Naive thymus-derived CD8-positive, alpha-beta T cell (primary cell): ENCODE results near the gene UBASH3A. TPM values are rescaled to one million over a fixed set of nuclear protein-coding genes. Genes with fewer than 3 reads are reported as not detected.
"Not testable (repeated sequence)": the region's sequence is repeated elsewhere in the genome, so short reads cannot be mapped to it uniquely, and the experiment has no call there.

ENCODE experiments used
- ATAC-seq, 2 donors: fragments of 150-1000 bp; cut with Tn5 transposase in 1 of 2; sonication (Bioruptor Pico), chemical (Tn5 transposase) in 1 of 2; 1 replicate in 1 of 2; 2 replicates in 1 of 2; pipeline ENCODE4 v1.10.0; 2021; ENCODE audit warnings: mild to moderate bottlenecking in 2 of 2, moderate library complexity in 2 of 2
- POLR2A ChIA-PET: fragments of 350-600 bp; sonication (Branson Sonifier 250); formaldehyde crosslinking; loops from one replicate; lab custom pipeline; 2021; ENCODE audit warnings: antibody characterized with exemption; lab: Charles Lee
- DNase-seq, 10 donors: peaks; one replicate each; pipeline versions ENCODE4 v3.0.0 to v3.0.0-alpha.2; 2020 to 2022
- H3K27ac Mint-ChIP-seq, 10 donors: one replicate each; pipeline ENCODE4 v1.8.0; 2020 to 2022; ENCODE audit warnings: mild to moderate bottlenecking in 10 of 10, mixed read lengths in 10 of 10, moderate library complexity in 4 of 10, inconsistent platforms in 1 of 10
- H3K27me3 Mint-ChIP-seq, 5 donors: one replicate each; pipeline ENCODE4 v1.8.0; 2021 to 2022; ENCODE audit warnings: mixed read lengths in 5 of 5
- H3K36me3 Mint-ChIP-seq, 3 donors: one replicate each; pipeline ENCODE4 v1.8.0; 2020 to 2022; ENCODE audit warnings: mixed read lengths in 3 of 3, mild to moderate bottlenecking in 2 of 3, inconsistent platforms in 1 of 3
- H3K4me1 Mint-ChIP-seq, 4 donors: one replicate each; pipeline ENCODE4 v1.8.0; 2021 to 2022; ENCODE audit warnings: mixed read lengths in 4 of 4
- H3K4me3 Mint-ChIP-seq, 10 donors: one replicate each; pipeline ENCODE4 v1.8.0; 2020 to 2022; ENCODE audit warnings: mild to moderate bottlenecking in 10 of 10, mixed read lengths in 10 of 10, moderate library complexity in 6 of 10, inconsistent platforms in 1 of 10
- H3K9me3 Mint-ChIP-seq, 9 donors: one replicate each; pipeline ENCODE4 v1.8.0; 2020 to 2022; ENCODE audit warnings: mixed read lengths in 9 of 9, mild to moderate bottlenecking in 3 of 9, inconsistent platforms in 1 of 9, moderate library complexity in 1 of 9
- polyA plus RNA-seq, 3 donors: library from polyadenylated mRNA; unstranded; fragments of 300-500 nt; fragmentation: Illumina TruSeq; gene quantifications; one replicate each; pipeline ENCODE4 v1.2.3, GENCODE V29; 2021
- total RNA-seq, 8 experiments: library from RNA in 2 of 8; stranded (reverse) in 2 of 8; gene quantifications; one replicate each; pipeline ENCODE4 v1.2.3 and lab custom pipeline; 2021 to 2026

UBASH3A gene
- total and polyA plus RNA-seq, 5 experiments from 2014 or later = 32.8 to 99.6 (median 75.3) TPM

DNA sequence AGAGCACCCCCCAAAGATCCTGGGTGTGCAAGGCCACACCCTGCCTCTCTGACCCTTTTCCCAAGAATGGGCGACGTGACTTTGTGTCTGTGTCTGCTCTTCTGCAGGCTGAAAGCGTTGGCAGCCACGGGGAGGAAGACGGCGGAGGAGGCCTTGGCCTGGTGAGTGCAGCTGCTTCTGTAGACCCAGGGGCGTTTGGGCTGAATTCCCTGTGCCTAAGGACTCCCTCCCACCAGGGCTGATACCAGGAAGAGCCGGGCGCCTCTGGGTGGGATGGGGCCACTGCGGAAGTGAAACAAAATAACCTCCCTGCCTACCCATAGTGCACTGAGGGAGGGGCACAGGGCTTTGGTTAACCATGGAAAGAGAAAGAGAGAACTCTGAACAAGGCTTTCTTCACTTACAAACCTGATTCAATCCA is 2.5 kb downstream of the UBASH3A start:
- H3K4me1 Mint-ChIP-seq = peaks cover 40 to 68% (median 53%) of the 10 kb centered on the region in 4 donors
- POLR2A ChIA-PET = interaction anchor here (0.7 to 9.4 kb wide), 4 partner anchors 13 to 122 kb away, joined by 3 to 273 read pairs (median 12); no protein-coding TSS in a partner anchor
- H3K36me3 Mint-ChIP-seq = peaks cover 13 to 31% (median 28%) of the 10 kb centered on the region in 3 donors
- peak overlapping the region; percentile 86 to 99 (median 96) for H3K4me3 Mint-ChIP-seq
- DNase-seq (peak in 7 of 10 donors; percentile 32 to 67 (median 47)), ATAC-seq (peak; percentile 52 to 53)
- no peaks in the 10 kb centered on the region for H3K27me3 Mint-ChIP-seq
- H3K27ac Mint-ChIP-seq = peak overlapping the region; percentile 94 to 99 (median 97)
- peaks cover 0 to 9% (median 6%) of the 10 kb centered on the region in 9 donors for H3K9me3 Mint-ChIP-seq

DNA sequence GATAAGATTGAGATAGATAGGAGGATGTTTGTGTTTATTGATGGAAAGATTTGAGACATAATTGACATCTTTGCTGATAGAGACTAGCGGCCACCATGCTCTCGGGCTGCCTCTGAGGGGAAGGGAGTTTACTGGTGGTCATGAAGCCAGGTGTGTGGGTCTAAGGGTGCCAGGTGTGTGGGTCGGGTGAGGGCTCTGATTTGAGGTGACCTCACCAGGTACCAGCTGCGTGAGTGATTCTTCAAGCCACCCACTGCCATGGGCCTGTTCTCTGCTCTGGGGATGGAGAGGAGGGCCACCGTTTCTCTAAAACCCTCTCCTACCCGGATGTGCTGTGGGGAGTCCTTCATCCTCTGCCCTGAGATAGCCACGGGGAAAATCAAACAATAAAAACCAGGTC is 3.2 kb downstream of the UBASH3A start:
- peaks cover 0 to 4% (median 2%) of the 10 kb centered on the region in 9 donors for H3K9me3 Mint-ChIP-seq
- H3K36me3 Mint-ChIP-seq = peaks cover 13 to 28% (median 26%) of the 10 kb centered on the region in 3 donors
- ATAC-seq (no peak), DNase-seq (no peak)
- H3K27me3 Mint-ChIP-seq = no peaks in the 10 kb centered on the region
- POLR2A ChIA-PET = interaction anchor here (9.4 kb wide), 1 partner anchor 14 kb away, joined by 273 read pairs; no protein-coding TSS in a partner anchor
- peaks cover 36 to 62% (median 47%) of the 10 kb centered on the region in 4 donors for H3K4me1 Mint-ChIP-seq
- peak overlapping the region; percentile 86 to 99 (median 96) for H3K4me3 Mint-ChIP-seq
- H3K27ac Mint-ChIP-seq = peak overlapping the region; percentile 94 to 99 (median 97)

DNA sequence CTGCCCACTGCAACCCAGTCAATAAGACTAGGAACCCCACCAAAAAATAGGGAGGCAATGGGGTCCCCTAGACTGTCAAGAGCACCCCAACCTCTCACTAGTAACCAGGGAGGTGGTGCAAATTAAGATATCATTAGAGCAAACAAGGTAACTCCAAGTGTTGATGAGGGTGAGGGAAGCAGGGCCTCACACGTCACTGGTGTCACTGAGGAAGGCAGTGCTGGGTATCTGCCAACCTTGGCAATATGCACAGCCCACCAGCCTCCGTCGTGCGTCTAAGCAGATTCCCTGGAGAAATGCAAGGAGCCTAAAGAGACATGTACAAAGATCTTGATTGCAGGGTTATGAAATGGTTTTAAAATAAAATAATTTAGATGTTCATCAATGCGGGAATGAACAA is 3.8 kb downstream of the UBASH3A start:
- H3K4me1 Mint-ChIP-seq = peaks cover 32 to 56% (median 44%) of the 10 kb centered on the region in 4 donors
- H3K27me3 Mint-ChIP-seq = no peaks in the 10 kb centered on the region
- peak overlapping the region; percentile 86 to 99 (median 96) for H3K4me3 Mint-ChIP-seq
- no peak for ATAC-seq
- POLR2A ChIA-PET = no interaction called here
- H3K27ac Mint-ChIP-seq = peak overlapping the region; percentile 94 to 99 (median 97)
- no peaks in the 10 kb centered on the region for H3K9me3 Mint-ChIP-seq
- peaks cover 13 to 28% (median 26%) of the 10 kb centered on the region in 3 donors for H3K36me3 Mint-ChIP-seq
- peak in 1 of 10 donors; percentile 33 for DNase-seq

DNA sequence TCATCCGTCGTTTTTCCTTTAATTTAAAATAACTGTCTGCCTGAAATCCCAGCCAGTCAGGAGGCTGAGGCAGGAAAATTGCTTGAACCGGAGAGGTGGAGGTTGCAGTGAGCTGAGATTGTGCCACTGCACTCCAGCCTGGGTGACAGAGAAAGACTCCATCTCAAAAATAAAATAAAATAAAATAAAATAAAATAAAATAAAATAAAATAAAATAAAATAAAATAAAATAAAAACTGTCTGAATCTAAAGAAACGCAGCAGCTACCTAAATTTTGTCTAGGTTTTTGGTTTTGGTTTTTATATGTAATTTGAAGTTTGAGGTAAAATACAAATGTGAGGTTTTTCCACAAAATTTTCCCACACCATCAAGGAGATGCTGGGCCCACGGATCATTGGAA is 5.0 kb downstream of the UBASH3A start:
- H3K27ac Mint-ChIP-seq = peak overlapping the region in 6 of 10 donors; percentile 22 to 99 (median 94)
- not testable (repeated sequence) for H3K9me3 Mint-ChIP-seq, ATAC-seq, H3K27me3 Mint-ChIP-seq, DNase-seq
- POLR2A ChIA-PET = interaction anchor here (1.3 to 2.4 kb wide), 3 partner anchors 11 to 16 kb away, joined by 3 to 14 read pairs (median 9); no protein-coding TSS in a partner anchor
- peak overlapping the region in 4 of 10 donors; percentile 29 to 96 (median 90) for H3K4me3 Mint-ChIP-seq
- H3K36me3 Mint-ChIP-seq = peaks cover 13 to 30% (median 28%) of the 10 kb centered on the region in 3 donors
- H3K4me1 Mint-ChIP-seq = peaks cover 31 to 50% (median 40%) of the 10 kb centered on the region in 4 donors

DNA sequence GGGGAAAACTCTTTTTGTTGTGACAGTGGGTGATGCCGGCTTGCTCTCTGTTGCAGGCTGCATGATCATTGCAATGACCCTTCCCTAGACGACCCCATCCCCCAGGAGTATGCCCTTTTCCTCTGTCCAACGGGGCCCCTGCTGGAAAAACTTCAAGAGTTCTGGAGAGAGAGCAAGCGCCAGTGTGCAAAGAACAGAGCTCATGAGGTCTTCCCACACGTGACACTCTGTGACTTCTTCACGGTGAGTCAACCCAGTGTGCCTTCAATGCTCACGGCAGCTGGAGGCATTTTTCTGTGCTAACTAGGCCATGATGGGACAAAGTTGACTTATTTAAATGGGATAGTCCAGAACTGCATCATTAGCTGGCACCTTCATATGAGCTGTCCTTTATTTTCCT is 5.7 kb downstream of the UBASH3A start:
- DNase-seq (no peak), ATAC-seq (no peak)
- peak overlapping the region in 7 of 10 donors; percentile 80 to 97 (median 88) for H3K27ac Mint-ChIP-seq
- H3K9me3 Mint-ChIP-seq = no peaks in the 10 kb centered on the region
- no peaks in the 10 kb centered on the region for H3K27me3 Mint-ChIP-seq
- H3K4me1 Mint-ChIP-seq = peaks cover 36 to 54% (median 46%) of the 10 kb centered on the region in 4 donors
- peak overlapping the region in 9 of 10 donors; percentile 12 to 78 (median 51) for H3K4me3 Mint-ChIP-seq
- POLR2A ChIA-PET = interaction anchor here (1.3 to 2.4 kb wide), 3 partner anchors 10 to 15 kb away, joined by 3 to 14 read pairs (median 9); no protein-coding TSS in a partner anchor
- H3K36me3 Mint-ChIP-seq = peaks cover 18 to 36% (median 28%) of the 10 kb centered on the region in 3 donors

DNA sequence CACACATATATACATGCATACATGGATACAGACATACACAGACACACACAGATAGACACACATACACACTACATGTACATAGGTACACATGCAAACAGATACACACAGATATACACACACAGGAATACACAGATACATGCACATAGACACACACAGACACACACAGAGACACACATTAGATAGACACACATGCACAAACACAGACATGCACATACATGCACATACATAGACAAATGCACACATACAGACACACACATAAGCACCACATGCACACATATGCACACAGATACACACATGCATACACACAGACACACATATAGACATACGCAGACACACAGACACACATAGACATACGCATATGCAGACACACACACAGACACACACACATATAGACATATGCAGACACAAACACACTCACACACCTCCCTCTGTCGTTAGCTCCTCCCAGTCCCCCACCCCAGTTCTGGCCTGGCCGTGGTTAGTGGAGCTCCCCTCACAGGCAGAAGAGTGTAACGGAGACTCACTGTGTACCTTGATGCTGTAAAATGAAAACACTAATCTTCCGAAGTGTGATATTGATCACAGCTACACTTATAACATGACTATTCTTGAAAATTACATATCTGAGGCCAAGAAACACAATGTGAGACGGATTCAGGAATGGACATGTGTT is 7.6 kb downstream of the UBASH3A start:
- no peak overlapping the region for H3K4me3 Mint-ChIP-seq
- POLR2A ChIA-PET = interaction anchor here (1.6 to 22.4 kb wide), 2 partner anchors 9 to 11 kb away, joined by 6 to 273 read pairs; partner anchors contain the start of gene UBASH3A
- DNase-seq (no peak), ATAC-seq (no peak)
- H3K36me3 Mint-ChIP-seq = peaks cover 17 to 36% (median 23%) of the 10 kb centered on the region in 3 donors
- H3K9me3 Mint-ChIP-seq = no peaks in the 10 kb centered on the region
- H3K27me3 Mint-ChIP-seq = no peaks in the 10 kb centered on the region
- H3K27ac Mint-ChIP-seq = no peak overlapping the region
- peaks cover 38 to 66% (median 62%) of the 10 kb centered on the region in 4 donors for H3K4me1 Mint-ChIP-seq

DNA sequence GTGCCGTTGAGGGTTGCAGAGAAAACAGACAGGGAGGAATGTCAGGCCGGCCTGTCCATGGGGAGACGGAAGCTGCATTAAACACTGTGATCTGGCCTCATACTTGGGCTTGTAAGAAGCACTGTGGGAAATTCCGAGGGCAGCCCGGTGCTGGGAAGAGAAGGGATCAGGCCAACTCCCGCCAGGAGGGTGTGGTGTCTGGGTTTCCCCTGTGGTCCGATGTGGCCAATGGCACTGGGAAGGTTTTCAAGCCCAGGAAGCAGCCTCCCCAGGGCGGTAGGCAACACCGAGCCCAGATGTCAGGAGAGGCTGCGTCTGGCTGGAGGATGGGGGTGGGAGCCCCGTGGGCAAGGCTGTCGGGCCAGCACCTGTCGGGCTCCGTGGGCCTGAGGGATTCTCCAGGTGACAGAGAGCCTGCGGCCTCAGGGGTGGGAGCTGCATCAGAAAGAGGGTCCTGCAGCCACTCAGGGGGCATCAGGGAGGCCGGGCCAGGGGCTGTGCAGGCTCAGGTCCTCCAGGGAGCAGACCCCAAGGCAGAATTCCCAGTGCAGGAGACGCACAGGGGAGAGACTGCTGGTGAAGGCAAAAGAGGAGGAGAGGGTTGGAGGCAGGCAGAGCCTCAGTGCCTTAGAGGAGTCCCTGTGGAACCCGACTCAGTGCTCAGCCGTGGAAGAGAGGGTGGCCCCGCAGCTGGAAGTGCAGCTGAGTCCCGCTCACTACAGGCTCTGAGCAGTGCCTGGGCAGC is 8.4 kb downstream of the UBASH3A start:
- Mint-ChIP-seq H3K4me3 (no peak overlapping the region), H3K27me3 (no peaks in the 10 kb centered on the region), H3K4me1 (peaks cover 34 to 65% (median 60%) of the 10 kb centered on the region in 4 donors), H3K9me3 (no peaks in the 10 kb centered on the region), H3K36me3 (peaks cover 14 to 31% (median 16%) of the 10 kb centered on the region in 3 donors), H3K27ac (peak overlapping the region in 6 of 10 donors; percentile 71 to 100 (median 99))
- ATAC-seq (no peak), DNase-seq (no peak)
- POLR2A ChIA-PET = interaction anchor here (1.6 to 22.4 kb wide), 2 partner anchors 10 kb away, joined by 6 to 273 read pairs; partner anchors contain the start of gene UBASH3A

DNA sequence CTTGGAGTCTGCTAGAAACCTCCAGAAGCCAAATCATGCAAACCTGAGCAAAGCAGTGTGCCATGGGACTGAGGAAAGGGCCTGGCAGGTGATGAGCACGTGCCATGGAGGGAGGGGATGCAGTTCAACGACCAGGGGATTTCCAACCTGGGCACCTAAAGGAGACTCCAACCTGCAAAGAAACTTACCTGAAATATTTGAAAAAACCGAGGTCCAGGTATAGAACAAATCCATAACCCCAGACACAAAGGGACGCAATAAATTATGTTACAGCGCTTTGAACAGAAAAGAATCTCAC is 8.9 kb downstream of the UBASH3A start:
- H3K36me3 Mint-ChIP-seq = peaks cover 13 to 33% (median 17%) of the 10 kb centered on the region in 3 donors
- POLR2A ChIA-PET = interaction anchor here (1.6 to 22.4 kb wide), 2 partner anchors 9 to 10 kb away, joined by 6 to 273 read pairs; partner anchors contain the start of gene UBASH3A

DNA sequence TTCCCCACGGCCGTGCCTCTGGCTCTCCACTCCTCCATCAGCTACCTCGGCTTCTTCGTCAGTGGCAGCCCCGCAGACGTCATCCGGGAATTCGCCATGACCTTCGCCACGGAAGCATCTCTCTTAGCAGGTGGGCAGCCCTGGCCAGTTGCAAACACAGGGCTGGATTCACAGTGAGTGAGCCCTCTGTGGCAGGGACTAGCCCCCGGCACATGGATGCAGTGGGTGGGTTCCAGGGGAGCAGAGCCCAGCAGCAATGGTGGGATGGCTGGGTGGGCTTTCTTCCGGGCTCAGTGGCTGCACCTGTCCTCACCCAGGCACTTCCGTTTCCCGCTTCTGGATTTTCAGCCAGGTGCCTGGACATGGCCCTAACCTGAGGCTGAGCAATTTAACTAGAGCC is 9.4 kb downstream of the UBASH3A start:
- H3K27me3 Mint-ChIP-seq = no peaks in the 10 kb centered on the region
- DNase-seq (no peak), ATAC-seq (no peak)
- H3K4me3 Mint-ChIP-seq = peak overlapping the region in 2 of 10 donors; percentile 8 to 9
- H3K27ac Mint-ChIP-seq = peak overlapping the region; percentile 94 to 100 (median 99)
- H3K4me1 Mint-ChIP-seq = peaks cover 29 to 58% (median 55%) of the 10 kb centered on the region in 4 donors
- H3K9me3 Mint-ChIP-seq = no peaks in the 10 kb centered on the region
- H3K36me3 Mint-ChIP-seq = peaks cover 13 to 35% (median 18%) of the 10 kb centered on the region in 3 donors
- POLR2A ChIA-PET = interaction anchor here (0.9 to 22.4 kb wide), 2 partner anchors 11 to 70 kb away, joined by 3 to 273 read pairs; partner anchors contain the start of gene UBASH3A

More for the DNA sequence above, 8.9 kb downstream of the UBASH3A start:
- H3K9me3 Mint-ChIP-seq = no peaks in the 10 kb centered on the region
- no peak for DNase-seq
- no peaks in the 10 kb centered on the region for H3K27me3 Mint-ChIP-seq
- no peak for ATAC-seq
- H3K4me3 Mint-ChIP-seq = no peak overlapping the region
- H3K27ac Mint-ChIP-seq = peak overlapping the region in 6 of 10 donors; percentile 71 to 100 (median 99)
- peaks cover 32 to 62% (median 59%) of the 10 kb centered on the region in 4 donors for H3K4me1 Mint-ChIP-seq

DNA sequence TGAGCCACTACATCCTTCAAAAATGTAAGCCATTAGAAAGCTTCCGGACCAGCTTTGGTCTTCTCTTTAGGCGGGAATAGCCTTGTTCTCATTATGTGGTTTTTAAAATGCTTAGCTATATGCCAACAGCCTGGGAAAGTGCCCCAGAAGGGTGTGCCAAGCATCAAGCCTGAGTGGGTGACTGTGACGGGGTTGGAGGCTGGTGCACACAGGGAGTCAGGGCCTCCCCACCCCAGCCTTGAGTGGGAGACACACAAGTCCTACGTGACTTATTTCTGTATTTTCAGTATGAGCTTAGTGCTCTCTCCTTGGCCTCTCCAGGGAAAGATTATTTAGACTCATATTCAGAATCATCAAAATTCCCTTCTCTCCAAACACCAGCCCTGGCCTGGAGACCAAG is 9.8 kb downstream of the UBASH3A start:
- Mint-ChIP-seq H3K4me3 (peak overlapping the region in 4 of 10 donors; percentile 8 to 18 (median 10)), H3K36me3 (peaks cover 13 to 37% (median 18%) of the 10 kb centered on the region in 3 donors), H3K4me1 (peaks cover 27 to 56% (median 54%) of the 10 kb centered on the region in 4 donors), H3K9me3 (no peaks in the 10 kb centered on the region), H3K27ac (peak overlapping the region; percentile 94 to 100 (median 99)), H3K27me3 (no peaks in the 10 kb centered on the region)
- no peak for DNase-seq
- POLR2A ChIA-PET = interaction anchor here (0.9 to 22.4 kb wide), 2 partner anchors 11 to 70 kb away, joined by 3 to 273 read pairs; partner anchors contain the start of gene UBASH3A
- no peak for ATAC-seq

DNA sequence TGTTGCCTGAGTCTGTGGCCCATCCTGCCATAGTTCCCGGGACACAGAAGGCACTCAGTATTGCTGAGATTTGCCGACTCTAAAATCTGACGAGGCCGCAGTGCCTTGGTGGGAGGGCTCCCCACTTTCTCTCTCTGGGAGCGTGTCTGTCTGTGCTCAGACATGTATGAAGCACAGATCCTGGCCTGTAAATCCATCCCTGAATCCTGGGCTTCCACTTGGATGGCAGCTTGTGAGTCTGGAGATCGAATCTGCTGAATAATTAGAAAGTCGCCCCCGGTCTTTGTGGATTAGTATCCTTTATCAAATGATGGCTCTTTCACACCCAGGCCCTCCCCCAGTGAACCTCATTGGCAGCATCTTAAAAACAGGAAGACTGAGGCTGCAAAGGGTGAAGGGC is 10.4 kb downstream of the UBASH3A start:
- H3K36me3 Mint-ChIP-seq = peaks cover 17 to 41% (median 18%) of the 10 kb centered on the region in 3 donors
- H3K27ac Mint-ChIP-seq = peak overlapping the region; percentile 94 to 100 (median 99)
- peak overlapping the region in 8 of 10 donors; percentile 11 to 80 (median 64) for H3K4me3 Mint-ChIP-seq
- H3K27me3 Mint-ChIP-seq = no peaks in the 10 kb centered on the region
- H3K4me1 Mint-ChIP-seq = peaks cover 26 to 58% (median 55%) of the 10 kb centered on the region in 4 donors
- ATAC-seq (no peak), DNase-seq (no peak)
- H3K9me3 Mint-ChIP-seq = no peaks in the 10 kb centered on the region
- POLR2A ChIA-PET = interaction anchor here (1.4 to 22.4 kb wide), 2 partner anchors 12 to 35 kb away, joined by 3 to 273 read pairs; partner anchors contain the start of gene UBASH3A
